Sigmoid colon (tissue), 4 donors: Measurements from ENCODE around the gene SORCS2.

Experiments used
- POLR2A ChIP-seq, 2 donors: fragments of 450-650 bp; IDR thresholded peaks; one replicate each; pipeline ENCODE4 v1.6.1; 2016; ENCODE audit warnings: antibody characterized with exemption in 2 of 2, mild to moderate bottlenecking in 2 of 2, moderate library complexity in 2 of 2
- POLR2AphosphoS5 ChIP-seq, 4 donors: sonication (generic); formaldehyde crosslinking; IDR thresholded peaks; one replicate each; pipeline ENCODE4 v1.6.1; 2017; ENCODE audit warnings: antibody characterized with exemption in 4 of 4
- TF ChIP-seq, protein P1 (sequence below), 4 experiments: fragments of 450-650 bp in 3 of 4; fragments of 200-600 bp in 1 of 4; IDR thresholded peaks; one replicate each; pipeline ENCODE4 v1.5.1; 2016 to 2019; ENCODE audit warnings: antibody characterized with exemption in 4 of 4, mild to moderate bottlenecking in 3 of 4, moderate library complexity in 2 of 4

DNA sequence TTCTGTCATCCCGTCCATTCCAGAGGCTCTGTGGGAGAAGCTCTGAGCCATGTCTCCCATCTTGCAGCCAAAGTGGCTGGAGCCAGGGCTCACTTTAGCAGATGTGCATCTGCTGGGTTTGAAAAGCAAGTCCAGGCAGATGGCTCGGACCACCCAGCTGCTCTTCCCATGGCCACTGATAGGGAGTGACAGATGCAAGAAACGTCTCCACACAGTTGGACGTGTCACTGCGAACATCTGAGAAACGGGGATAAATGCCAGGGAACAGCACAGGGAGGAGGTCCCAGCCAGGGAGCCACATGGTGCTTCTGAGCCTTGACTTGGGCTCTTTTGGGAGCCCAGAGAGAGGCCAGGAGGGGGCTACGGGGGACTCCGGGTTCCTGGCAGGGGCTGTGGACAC, 505.0 kb downstream of the SORCS2 start:
- no peak for TF ChIP-seq POLR2A (IDR thresholded peaks at IDR 0.05)
- TF ChIP-seq, protein P1, sequence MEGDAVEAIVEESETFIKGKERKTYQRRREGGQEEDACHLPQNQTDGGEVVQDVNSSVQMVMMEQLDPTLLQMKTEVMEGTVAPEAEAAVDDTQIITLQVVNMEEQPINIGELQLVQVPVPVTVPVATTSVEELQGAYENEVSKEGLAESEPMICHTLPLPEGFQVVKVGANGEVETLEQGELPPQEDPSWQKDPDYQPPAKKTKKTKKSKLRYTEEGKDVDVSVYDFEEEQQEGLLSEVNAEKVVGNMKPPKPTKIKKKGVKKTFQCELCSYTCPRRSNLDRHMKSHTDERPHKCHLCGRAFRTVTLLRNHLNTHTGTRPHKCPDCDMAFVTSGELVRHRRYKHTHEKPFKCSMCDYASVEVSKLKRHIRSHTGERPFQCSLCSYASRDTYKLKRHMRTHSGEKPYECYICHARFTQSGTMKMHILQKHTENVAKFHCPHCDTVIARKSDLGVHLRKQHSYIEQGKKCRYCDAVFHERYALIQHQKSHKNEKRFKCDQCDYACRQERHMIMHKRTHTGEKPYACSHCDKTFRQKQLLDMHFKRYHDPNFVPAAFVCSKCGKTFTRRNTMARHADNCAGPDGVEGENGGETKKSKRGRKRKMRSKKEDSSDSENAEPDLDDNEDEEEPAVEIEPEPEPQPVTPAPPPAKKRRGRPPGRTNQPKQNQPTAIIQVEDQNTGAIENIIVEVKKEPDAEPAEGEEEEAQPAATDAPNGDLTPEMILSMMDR (IDR thresholded peaks at IDR 0.05): no peak
- TF ChIP-seq POLR2AphosphoS5 (IDR thresholded peaks at IDR 0.05): no peak
